KOPT-K1 (cell line): Measurements from ENCODE around the gene B3GNT7.
"Not testable (repeated sequence)": the region's sequence is repeated elsewhere in the genome, so short reads cannot be mapped to it uniquely, and the experiment has no call there.

Experiments
- H3K27ac ChIP-seq: fragments of 200-600 bp; sonication (generic); 2 replicates; pipeline ENCODE4 v1.5.1; 2016; ENCODE audit warnings: antibody characterized with exemption, mild to moderate bottlenecking, low read depth, low read length; ENCODE audit not compliant: poor library complexity, severe bottlenecking
- H3K36me3 ChIP-seq: fragments of 200-600 bp; sonication (generic); 2 replicates; pipeline ENCODE4 v1.5.1; 2017; ENCODE audit warnings: antibody characterized with exemption, mild to moderate bottlenecking, low read length, moderate library complexity; ENCODE audit not compliant: insufficient read depth
- H3K9me3 ChIP-seq: fragments of 200-600 bp; sonication (generic); 2 replicates; pipeline ENCODE4 v1.5.1; 2017; ENCODE audit warnings: antibody characterized with exemption, low read length, mild to moderate bottlenecking; ENCODE audit not compliant: insufficient read depth, poor library complexity, severe bottlenecking

B3GNT7 gene

DNA sequence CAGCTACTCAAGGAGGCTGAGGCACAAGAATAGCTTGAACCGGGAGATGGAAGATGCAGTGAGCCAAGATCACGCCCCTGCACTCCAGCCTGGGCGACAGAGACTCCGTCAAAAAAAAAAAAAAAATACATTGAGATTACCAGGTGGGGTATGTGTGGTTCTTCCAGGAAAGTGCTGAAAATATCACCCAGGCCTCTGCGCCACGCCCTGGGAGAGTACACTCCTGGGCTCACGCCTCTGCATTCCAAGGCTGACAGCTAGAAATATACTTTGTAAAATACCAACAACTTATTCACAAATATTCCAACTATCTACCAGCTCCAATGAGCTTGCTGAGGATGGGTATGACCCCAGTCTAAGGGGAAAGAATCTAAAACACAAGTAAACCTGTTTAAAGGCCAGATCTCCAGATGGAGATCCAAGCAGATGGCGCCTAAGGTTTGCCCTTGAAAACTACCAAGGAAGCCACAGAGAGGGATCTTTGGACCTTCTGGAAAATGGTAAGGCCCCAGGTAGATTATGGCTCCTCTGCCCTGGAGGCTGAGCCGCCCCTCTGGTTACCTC is 21.6 kb upstream of the B3GNT7 start:
- H3K27ac ChIP-seq: no peak overlapping the region
- H3K9me3 ChIP-seq: no peaks in the 10 kb centered on the region

GRCh38 chr2:231374771-231375170 is 20.7 kb upstream of the B3GNT7 start:
- Histone ChIP-seq H3K9me3 (no peaks in the 10 kb centered on the region), H3K27ac (no peak overlapping the region), H3K36me3 (no peaks in the 10 kb centered on the region)

More for the DNA sequence above, 21.6 kb upstream of the B3GNT7 start:
- no peaks in the 10 kb centered on the region for H3K36me3 ChIP-seq

DNA sequence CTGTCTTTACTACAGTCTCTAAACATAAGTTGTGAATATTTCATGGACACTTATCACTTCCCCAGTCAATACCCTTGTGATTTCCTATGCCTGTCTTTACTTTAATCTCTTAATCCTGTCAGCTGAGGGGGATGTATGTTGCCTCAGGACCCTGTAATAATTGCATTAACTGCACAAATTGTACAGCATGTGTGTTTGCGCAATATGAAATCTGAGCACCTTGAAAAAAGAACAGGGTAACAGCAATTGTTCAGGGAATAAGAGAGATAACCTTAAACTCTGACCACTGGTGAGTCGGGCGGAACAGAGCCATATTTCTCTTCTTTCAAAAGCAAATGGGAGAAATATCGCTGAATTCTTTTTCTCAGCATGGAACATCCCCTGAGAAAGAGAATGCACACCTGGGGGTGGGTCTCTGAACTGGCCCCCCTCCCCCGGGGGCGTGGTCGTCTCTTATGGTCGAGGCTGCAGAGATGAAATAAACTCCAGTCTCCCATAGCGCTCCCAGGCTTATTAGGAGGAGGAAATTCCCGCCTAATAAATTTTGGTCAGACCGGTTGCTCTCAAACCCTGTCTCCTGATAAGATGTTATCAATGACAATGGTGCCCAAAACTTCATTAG is 19.4 kb upstream of the B3GNT7 start:
- not testable (repeated sequence) for H3K9me3 ChIP-seq, H3K27ac ChIP-seq, H3K36me3 ChIP-seq

DNA sequence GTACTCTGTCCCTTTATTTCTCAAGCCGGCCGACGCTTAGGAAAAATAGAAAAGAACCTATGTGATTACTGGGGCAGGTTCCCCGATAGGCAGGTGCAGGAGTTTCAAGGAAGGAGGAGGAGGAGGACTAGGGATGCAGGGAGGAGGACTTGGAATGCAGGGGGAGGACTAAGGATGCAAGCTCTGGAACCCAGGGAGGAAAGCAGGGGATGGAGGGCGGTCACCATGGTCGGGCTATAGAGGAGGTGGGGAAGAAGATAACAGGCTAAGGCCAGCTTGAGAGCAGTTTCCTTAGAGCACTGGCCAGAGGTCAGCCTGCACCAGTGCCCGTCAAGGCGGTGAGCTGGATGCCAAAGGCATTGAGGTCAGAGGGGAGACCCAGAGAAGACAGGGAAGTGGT is 18.7 kb upstream of the B3GNT7 start:
- Histone ChIP-seq H3K36me3 (no peaks in the 10 kb centered on the region), H3K27ac (no peak overlapping the region)

GRCh38 chr2:231378026-231378722 is 17.3 kb upstream of the B3GNT7 start:
- no peaks in the 10 kb centered on the region for H3K9me3 ChIP-seq
- no peaks in the 10 kb centered on the region for H3K36me3 ChIP-seq
- H3K27ac ChIP-seq: no peak overlapping the region

More for the DNA sequence above, 18.7 kb upstream of the B3GNT7 start:
- H3K9me3 ChIP-seq: no peaks in the 10 kb centered on the region

- Histone ChIP-seq H3K36me3 (no peaks in the 10 kb centered on the region), H3K27ac (no peak overlapping the region), H3K9me3 (peaks cover under 1% of the 10 kb centered on the region)
Observed at GRCh38 chr2:231379266-231380215, 16.0 kb upstream of the B3GNT7 start.

- Histone ChIP-seq H3K36me3 (no peaks in the 10 kb centered on the region), H3K9me3 (peaks cover 8% of the 10 kb centered on the region), H3K27ac (no peak overlapping the region)
Observed at GRCh38 chr2:231380307-231380706, 15.2 kb upstream of the B3GNT7 start.

DNA sequence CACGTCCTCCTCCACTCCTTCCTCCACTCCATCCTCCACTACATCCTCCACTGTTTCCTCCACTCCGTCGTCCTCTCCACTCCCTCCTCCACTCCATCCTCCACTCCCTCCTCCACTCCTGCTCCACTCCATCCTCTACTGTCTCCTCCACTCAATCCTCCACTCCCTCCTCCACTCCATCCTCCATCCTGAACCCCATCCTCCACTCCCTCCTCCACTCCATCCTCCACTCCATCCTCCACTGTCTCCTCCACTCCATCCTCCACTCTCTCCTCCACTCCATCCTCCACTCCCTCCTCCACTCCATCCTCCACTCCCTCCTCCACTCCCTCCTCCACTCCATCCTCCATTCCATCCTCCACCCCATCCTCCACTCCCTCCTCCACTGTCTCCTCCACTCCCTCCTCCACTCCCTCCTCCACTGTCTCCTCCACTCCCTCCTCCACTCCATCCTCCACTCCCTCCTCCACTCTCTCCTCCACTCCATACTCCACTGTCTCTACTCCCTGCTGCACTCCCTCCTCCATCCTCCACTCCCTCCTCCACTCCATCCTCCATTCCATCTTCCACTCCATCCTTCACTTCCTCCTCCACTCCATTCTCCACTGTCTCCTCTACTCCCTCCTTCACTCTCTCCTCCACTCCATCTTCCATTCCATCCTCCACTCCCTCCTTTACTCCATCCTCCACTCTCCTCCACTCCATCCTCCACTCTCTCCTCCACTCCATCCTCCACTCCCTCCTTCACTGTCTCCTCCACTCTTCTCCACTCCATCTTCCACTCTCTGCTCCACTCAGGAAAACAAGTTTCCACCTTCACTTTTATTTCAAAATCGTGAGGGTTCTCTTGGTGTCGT is 14.3 kb upstream of the B3GNT7 start:
- Histone ChIP-seq H3K9me3 (peaks cover 12% of the 10 kb centered on the region), H3K27ac (no peak overlapping the region), H3K36me3 (no peaks in the 10 kb centered on the region)

DNA sequence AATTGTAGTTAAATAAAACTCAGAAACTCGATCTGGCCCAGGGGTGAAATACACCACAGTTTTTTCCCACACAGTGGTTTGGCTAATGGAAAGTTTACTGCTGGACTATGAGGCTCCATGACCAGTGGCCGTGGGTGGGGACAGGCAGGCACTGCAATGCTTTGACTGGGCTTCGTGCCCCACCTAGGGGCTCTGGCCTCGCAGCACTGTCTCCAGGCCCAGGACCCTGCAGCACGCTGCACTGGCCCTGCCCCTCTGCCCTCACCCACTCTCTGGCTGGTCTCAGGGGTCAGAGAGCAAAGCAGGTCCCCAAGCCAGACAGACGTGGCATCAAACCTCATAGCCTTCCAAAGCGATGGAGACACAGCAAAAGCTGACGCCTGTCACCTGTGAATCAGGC is 13.4 kb upstream of the B3GNT7 start:
- Histone ChIP-seq H3K36me3 (no peaks in the 10 kb centered on the region), H3K27ac (no peak overlapping the region), H3K9me3 (peaks cover 12% of the 10 kb centered on the region)

GRCh38 chr2:231383416-231384108 is 11.9 kb upstream of the B3GNT7 start:
- Histone ChIP-seq H3K36me3 (no peaks in the 10 kb centered on the region), H3K9me3 (peaks cover 12% of the 10 kb centered on the region), H3K27ac (no peak overlapping the region)

- Histone ChIP-seq H3K27ac (no peak overlapping the region), H3K36me3 (no peaks in the 10 kb centered on the region), H3K9me3 (peaks cover 12% of the 10 kb centered on the region)
Observed at GRCh38 chr2:231384109-231384435, 11.4 kb upstream of the B3GNT7 start.

DNA sequence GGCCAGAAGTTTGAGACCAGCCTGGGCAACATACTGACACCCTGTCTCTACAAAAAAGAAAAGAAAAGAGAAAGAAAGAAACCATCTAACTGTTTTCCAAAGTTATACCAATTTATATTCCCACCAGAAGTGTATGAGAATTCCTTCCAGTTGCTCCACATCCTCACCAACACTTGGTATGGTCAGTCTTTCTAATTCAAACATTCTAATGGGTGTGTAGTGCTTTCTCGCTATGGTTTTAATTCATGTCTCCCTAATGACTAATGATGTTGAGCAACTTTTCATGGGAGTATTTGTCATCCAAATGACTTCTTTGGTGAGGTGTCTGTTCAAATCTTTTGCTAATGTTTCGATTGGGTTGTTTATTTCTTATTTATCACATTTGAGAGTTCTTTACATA is 10.5 kb upstream of the B3GNT7 start:
- Histone ChIP-seq H3K27ac (no peak overlapping the region), H3K9me3 (peaks cover 12% of the 10 kb centered on the region)

DNA sequence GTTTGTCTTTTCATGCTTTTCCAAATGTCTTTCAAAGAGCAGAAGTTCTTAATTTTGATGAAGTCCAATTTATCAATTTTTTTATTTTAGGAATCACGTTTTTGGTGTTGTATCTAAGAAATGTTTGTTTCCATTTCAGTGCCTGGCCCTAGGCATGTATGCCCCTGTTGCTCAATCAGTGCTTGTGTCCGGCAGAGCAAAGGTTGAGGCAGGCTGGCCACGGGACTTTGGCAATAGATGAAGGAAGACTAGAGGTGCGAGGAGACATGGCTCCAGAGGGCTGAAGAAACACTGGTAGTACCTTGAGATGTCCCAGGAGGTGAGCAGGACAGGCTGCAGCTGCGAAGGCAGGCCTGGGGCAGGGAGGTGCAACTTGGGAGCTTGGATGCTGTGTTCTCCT is 10.1 kb upstream of the B3GNT7 start:
- no peaks in the 10 kb centered on the region for H3K36me3 ChIP-seq
- H3K9me3 ChIP-seq: peaks cover 12% of the 10 kb centered on the region
- no peak overlapping the region for H3K27ac ChIP-seq

More for the DNA sequence above, 10.5 kb upstream of the B3GNT7 start:
- H3K36me3 ChIP-seq: no peaks in the 10 kb centered on the region

DNA sequence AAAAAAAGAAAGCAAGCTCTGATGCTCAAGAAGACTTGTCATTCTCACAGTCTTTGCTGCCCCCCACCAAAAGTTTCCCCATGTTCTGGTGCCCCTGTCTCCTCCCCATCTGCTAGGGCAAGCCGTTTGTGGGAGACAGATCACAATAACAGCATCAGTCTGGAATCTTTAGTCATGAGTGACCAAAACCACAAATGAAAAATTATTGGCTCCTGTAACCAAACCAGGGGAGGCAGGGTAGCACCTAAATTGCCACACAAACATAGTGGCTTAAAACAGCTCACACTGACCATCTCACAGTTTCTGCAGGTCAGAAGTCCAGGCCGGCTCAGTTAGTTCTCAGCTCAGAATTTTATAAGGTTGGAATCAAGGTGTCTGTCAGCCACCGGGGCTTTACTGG is 9.1 kb upstream of the B3GNT7 start:
- no peaks in the 10 kb centered on the region for H3K36me3 ChIP-seq

More for the DNA sequence above, 9.1 kb upstream of the B3GNT7 start:
- H3K9me3 ChIP-seq: peaks cover 12% of the 10 kb centered on the region
- H3K27ac ChIP-seq: no peak overlapping the region
